ENCODE results near the gene DENND10.

DENND10 gene

GRCh38 chr10:119098576-119098975, 5.3 kb upstream of the DENND10 start:
- Histone ChIP-seq H2BK120ac (ENCODE audit: low read depth, low read length) (no peak overlapping the region), H3K4me3 (ENCODE audit: low read length in 2 of 2) (no peak overlapping the region), H2BK12ac (ENCODE audit: low read length) (no peak overlapping the region), H3K27ac (replicated peaks; ENCODE audit: low read length) (no peak overlapping the region), H3K27me3 (ENCODE audit: control insufficient read depth in 3 of 3, insufficient read depth in 3 of 3, low read depth in 1 of 3, low read length in 3 of 3) (peaks cover 0 to 19% (median 0%) of the 10 kb centered on the region in 3 experiments), H2AFZ (ENCODE audit: low read length) (no peak overlapping the region), H3K79me1 (ENCODE audit: low read depth, low read length) (no peaks in the 10 kb centered on the region), H3K36me3 (replicated peaks in 1 of 2; ENCODE audit: control insufficient read depth in 2 of 2, insufficient read depth in 2 of 2, low read length in 2 of 2) (no peaks in the 10 kb centered on the region), H4K91ac (ENCODE audit: low read depth, low read length, poor library complexity) (no peak overlapping the region), H2BK5ac (ENCODE audit: low read length) (no peak overlapping the region), H3K9ac (ENCODE audit: low read depth, low read length, poor library complexity) (no peak overlapping the region), H3K23ac (ENCODE audit: low read depth, low read length, poor library complexity) (no peak overlapping the region), H3K4me2 (ENCODE audit: insufficient read depth, low read length, poor library complexity, severe bottlenecking) (no peak overlapping the region), H3K9me3 (replicated peaks in 1 of 2; ENCODE audit: control insufficient read depth in 2 of 2, insufficient read depth in 1 of 2, low read depth in 1 of 2, low read length in 2 of 2) (no peaks in the 10 kb centered on the region), H2AK5ac (ENCODE audit: low read depth, low read length) (no peak overlapping the region), H4K8ac (ENCODE audit: low read depth, low read length) (no peak overlapping the region), H3K4ac (ENCODE audit: low read length) (no peak overlapping the region), H2BK15ac (ENCODE audit: low read length) (no peak overlapping the region), H3K18ac (ENCODE audit: low read length) (no peak overlapping the region), H3K4me1 (ENCODE audit: control insufficient read depth in 2 of 2, insufficient read depth in 1 of 2, low read depth in 1 of 2, low read length in 2 of 2) (peaks cover 0 to 1% of the 10 kb centered on the region in 2 donors), H3K14ac (ENCODE audit: low read length) (no peak overlapping the region)
- WGBS, 2 donors (ENCODE audit: extremely low coverage in 2 of 2, insufficient read length in 2 of 2, insufficient replicate concordance in 1 of 2), result no CpG with 5 or more reads among the region's 3 CpGs
- DNase-seq (ENCODE audit: low spot score), result no peak

GRCh38 chr10:119100434-119101238, 3.3 kb upstream of the DENND10 start:
- H4K8ac ChIP-seq (ENCODE audit: low read depth, low read length), result no peak overlapping the region

GRCh38 chr10:119101366-119102098, 2.4 kb upstream of the DENND10 start:
- H2BK120ac ChIP-seq (ENCODE audit: low read depth, low read length), result no peak overlapping the region
- H3K23ac ChIP-seq (ENCODE audit: low read depth, low read length, poor library complexity), result no peak overlapping the region
- DNase-seq (ENCODE audit: low spot score), result no peak
- no peak overlapping the region for H2BK5ac ChIP-seq (ENCODE audit: low read length)
- no peak overlapping the region for H3K18ac ChIP-seq (ENCODE audit: low read length)
- no peak overlapping the region for H3K14ac ChIP-seq (ENCODE audit: low read length)
- H2BK12ac ChIP-seq (ENCODE audit: low read length), result no peak overlapping the region
- no peak overlapping the region for H4K8ac ChIP-seq (ENCODE audit: low read depth, low read length)
- H3K79me1 ChIP-seq (ENCODE audit: low read depth, low read length), result peaks cover 3% of the 10 kb centered on the region
- peaks cover 0 to 9% of the 10 kb centered on the region in 2 donors for H3K36me3 ChIP-seq (replicated peaks in 1 of 2; ENCODE audit: control insufficient read depth in 2 of 2, insufficient read depth in 2 of 2, low read length in 2 of 2)
- H4K91ac ChIP-seq (ENCODE audit: low read depth, low read length, poor library complexity), result no peak overlapping the region
- H3K4me1 ChIP-seq (ENCODE audit: control insufficient read depth in 2 of 2, insufficient read depth in 1 of 2, low read depth in 1 of 2, low read length in 2 of 2), result peaks cover 0 to 2% of the 10 kb centered on the region in 2 donors
- no peak overlapping the region for H2AK5ac ChIP-seq (ENCODE audit: low read depth, low read length)
- no peak overlapping the region for H3K4me2 ChIP-seq (ENCODE audit: insufficient read depth, low read length, poor library complexity, severe bottlenecking)
- no peak overlapping the region for H2AFZ ChIP-seq (ENCODE audit: low read length)
- no peak overlapping the region for H2BK15ac ChIP-seq (ENCODE audit: low read length)
- H3K27me3 ChIP-seq (ENCODE audit: control insufficient read depth in 3 of 3, insufficient read depth in 3 of 3, low read depth in 1 of 3, low read length in 3 of 3), result peaks cover 0 to 8% (median 0%) of the 10 kb centered on the region in 3 experiments
- H3K4ac ChIP-seq (ENCODE audit: low read length), result no peak overlapping the region
- no peak overlapping the region for H3K27ac ChIP-seq (replicated peaks; ENCODE audit: low read length)
- no peak overlapping the region for H3K4me3 ChIP-seq (ENCODE audit: low read length in 2 of 2)
- H3K9me3 ChIP-seq (replicated peaks in 1 of 2; ENCODE audit: control insufficient read depth in 2 of 2, insufficient read depth in 1 of 2, low read depth in 1 of 2, low read length in 2 of 2), result no peaks in the 10 kb centered on the region
- H3K9ac ChIP-seq (ENCODE audit: low read depth, low read length, poor library complexity), result no peak overlapping the region
- no CpG with 5 or more reads among the region's 10 CpGs for WGBS, 2 donors (ENCODE audit: extremely low coverage in 2 of 2, insufficient read length in 2 of 2, insufficient replicate concordance in 1 of 2)

More at GRCh38 chr10:119100434-119101238, 3.3 kb upstream of the DENND10 start:
- no peak overlapping the region for H2BK5ac ChIP-seq (ENCODE audit: low read length)
- H2BK15ac ChIP-seq (ENCODE audit: low read length), result no peak overlapping the region
- H2AFZ ChIP-seq (ENCODE audit: low read length), result no peak overlapping the region
- no peak overlapping the region for H3K27ac ChIP-seq (replicated peaks; ENCODE audit: low read length)
- H3K36me3 ChIP-seq (replicated peaks in 1 of 2; ENCODE audit: control insufficient read depth in 2 of 2, insufficient read depth in 2 of 2, low read length in 2 of 2), result peaks cover 0 to 3% of the 10 kb centered on the region in 2 donors
- no peaks in the 10 kb centered on the region for H3K9me3 ChIP-seq (replicated peaks in 1 of 2; ENCODE audit: control insufficient read depth in 2 of 2, insufficient read depth in 1 of 2, low read depth in 1 of 2, low read length in 2 of 2)
- H2AK5ac ChIP-seq (ENCODE audit: low read depth, low read length), result no peak overlapping the region
- H3K4me1 ChIP-seq (ENCODE audit: control insufficient read depth in 2 of 2, insufficient read depth in 1 of 2, low read depth in 1 of 2, low read length in 2 of 2), result peaks cover 0 to 2% of the 10 kb centered on the region in 2 donors
- H2BK120ac ChIP-seq (ENCODE audit: low read depth, low read length), result no peak overlapping the region
- H3K9ac ChIP-seq (ENCODE audit: low read depth, low read length, poor library complexity), result no peak overlapping the region
- no peak overlapping the region for H3K4ac ChIP-seq (ENCODE audit: low read length)
- no peak for DNase-seq (ENCODE audit: low spot score)
- no peak overlapping the region for H3K4me2 ChIP-seq (ENCODE audit: insufficient read depth, low read length, poor library complexity, severe bottlenecking)
- peaks cover 0 to 13% (median 0%) of the 10 kb centered on the region in 3 experiments for H3K27me3 ChIP-seq (ENCODE audit: control insufficient read depth in 3 of 3, insufficient read depth in 3 of 3, low read depth in 1 of 3, low read length in 3 of 3)
- no peak overlapping the region for H3K14ac ChIP-seq (ENCODE audit: low read length)
- H2BK12ac ChIP-seq (ENCODE audit: low read length), result no peak overlapping the region
- H3K23ac ChIP-seq (ENCODE audit: low read depth, low read length, poor library complexity), result no peak overlapping the region
- no CpG with 5 or more reads among the region's 3 CpGs for WGBS, 2 donors (ENCODE audit: extremely low coverage in 2 of 2, insufficient read length in 2 of 2, insufficient replicate concordance in 1 of 2)
- no peak overlapping the region for H4K91ac ChIP-seq (ENCODE audit: low read depth, low read length, poor library complexity)
- no peak overlapping the region for H3K4me3 ChIP-seq (ENCODE audit: low read length in 2 of 2)
- peaks cover 3% of the 10 kb centered on the region for H3K79me1 ChIP-seq (ENCODE audit: low read depth, low read length)
- H3K18ac ChIP-seq (ENCODE audit: low read length), result no peak overlapping the region
